ENCODE data around the gene NDEL1. TPM values are rescaled to one million over a fixed set of nuclear protein-coding genes. Genes with fewer than 3 reads are reported as not detected.

The NDEL1 gene
- polyA plus RNA-seq, 3 donors, result 29.8 to 58.3 (median 39.7) TPM

GRCh38 chr17:8467527-8467926 lies 31.8 kb downstream of the NDEL1 start:
- Histone ChIP-seq H3K9me3 (replicated peaks in 1 of 2; ENCODE audit: control insufficient read depth in 1 of 2, insufficient read depth in 1 of 2, low read length in 2 of 2) (no peaks in the 10 kb centered on the region), H3K36me3 (replicated peaks in 1 of 2; ENCODE audit: control insufficient read depth in 1 of 2, insufficient read depth in 2 of 2, low read length in 2 of 2) (peaks cover 76 to 98% of the 10 kb centered on the region in 2 donors), H3K9ac (ENCODE audit: insufficient read depth, low read length, poor library complexity, severe bottlenecking) (no peak overlapping the region), H3K27ac (ENCODE audit: low read depth in 1 of 2, low read length in 2 of 2) (no peak overlapping the region), H3K4me3 (replicated peaks in 1 of 3; ENCODE audit: low read depth in 2 of 3, low read length in 3 of 3) (no peak overlapping the region), H3K4me2 (replicated peaks; ENCODE audit: extremely low read depth, low read length, poor library complexity, severe bottlenecking) (no peak overlapping the region), H3K4me1 (ENCODE audit: control insufficient read depth in 1 of 2, insufficient read depth in 2 of 2, low read length in 2 of 2) (no peaks in the 10 kb centered on the region), H2AFZ (ENCODE audit: insufficient read depth, low read depth, low read length, poor library complexity, severe bottlenecking) (no peak overlapping the region), H3K79me2 (ENCODE audit: insufficient read depth, low read length) (peaks cover 29% of the 10 kb centered on the region), H3K27me3 (ENCODE audit: control insufficient read depth in 2 of 2, insufficient read depth in 2 of 2, low read length in 2 of 2) (no peaks in the 10 kb centered on the region), H4K20me1 (ENCODE audit: insufficient read depth, low read length) (peaks cover 97% of the 10 kb centered on the region)
- Mint-ChIP-seq H3K9me3 (no peaks in the 10 kb centered on the region), H3K36me3 (peaks cover 84 to 94% of the 10 kb centered on the region in 2 donors), H3K4me1 (no peaks in the 10 kb centered on the region), H3K27me3 (ENCODE audit: low read depth in 3 of 3) (no peaks in the 10 kb centered on the region), H3K4me3 (no peak overlapping the region), H3K27ac (no peak overlapping the region)
- TF ChIP-seq, protein P1, sequence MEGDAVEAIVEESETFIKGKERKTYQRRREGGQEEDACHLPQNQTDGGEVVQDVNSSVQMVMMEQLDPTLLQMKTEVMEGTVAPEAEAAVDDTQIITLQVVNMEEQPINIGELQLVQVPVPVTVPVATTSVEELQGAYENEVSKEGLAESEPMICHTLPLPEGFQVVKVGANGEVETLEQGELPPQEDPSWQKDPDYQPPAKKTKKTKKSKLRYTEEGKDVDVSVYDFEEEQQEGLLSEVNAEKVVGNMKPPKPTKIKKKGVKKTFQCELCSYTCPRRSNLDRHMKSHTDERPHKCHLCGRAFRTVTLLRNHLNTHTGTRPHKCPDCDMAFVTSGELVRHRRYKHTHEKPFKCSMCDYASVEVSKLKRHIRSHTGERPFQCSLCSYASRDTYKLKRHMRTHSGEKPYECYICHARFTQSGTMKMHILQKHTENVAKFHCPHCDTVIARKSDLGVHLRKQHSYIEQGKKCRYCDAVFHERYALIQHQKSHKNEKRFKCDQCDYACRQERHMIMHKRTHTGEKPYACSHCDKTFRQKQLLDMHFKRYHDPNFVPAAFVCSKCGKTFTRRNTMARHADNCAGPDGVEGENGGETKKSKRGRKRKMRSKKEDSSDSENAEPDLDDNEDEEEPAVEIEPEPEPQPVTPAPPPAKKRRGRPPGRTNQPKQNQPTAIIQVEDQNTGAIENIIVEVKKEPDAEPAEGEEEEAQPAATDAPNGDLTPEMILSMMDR (IDR thresholded peaks at IDR 0.05), result no peak
- WGBS (ENCODE audit: insufficient coverage), result 85% methylated on average over 7 of the region's 16 CpGs
- intact Hi-C loops (cut with micrococcal nuclease), result no loop called here
- DNase-seq, result no peak

- Histone ChIP-seq H3K36me3 (replicated peaks in 1 of 2; ENCODE audit: control insufficient read depth in 1 of 2, insufficient read depth in 2 of 2, low read length in 2 of 2) (peaks cover 74 to 98% of the 10 kb centered on the region in 2 donors), H2AFZ (ENCODE audit: insufficient read depth, low read depth, low read length, poor library complexity, severe bottlenecking) (no peak overlapping the region), H3K79me2 (ENCODE audit: insufficient read depth, low read length) (peaks cover 29% of the 10 kb centered on the region), H3K4me1 (ENCODE audit: control insufficient read depth in 1 of 2, insufficient read depth in 2 of 2, low read length in 2 of 2) (no peaks in the 10 kb centered on the region), H3K4me3 (replicated peaks in 1 of 3; ENCODE audit: low read depth in 2 of 3, low read length in 3 of 3) (no peak overlapping the region), H3K9me3 (replicated peaks in 1 of 2; ENCODE audit: control insufficient read depth in 1 of 2, insufficient read depth in 1 of 2, low read length in 2 of 2) (no peaks in the 10 kb centered on the region), H4K20me1 (ENCODE audit: insufficient read depth, low read length) (peaks cover 91% of the 10 kb centered on the region), H3K27me3 (ENCODE audit: control insufficient read depth in 2 of 2, insufficient read depth in 2 of 2, low read length in 2 of 2) (no peaks in the 10 kb centered on the region), H3K4me2 (replicated peaks; ENCODE audit: extremely low read depth, low read length, poor library complexity, severe bottlenecking) (no peak overlapping the region), H3K9ac (ENCODE audit: insufficient read depth, low read length, poor library complexity, severe bottlenecking) (no peak overlapping the region), H3K27ac (ENCODE audit: low read depth in 1 of 2, low read length in 2 of 2) (no peak overlapping the region)
- peak overlapping the region in 2 of 7 donors; percentile 57 to 71 for H3K27ac Mint-ChIP-seq
- H3K9me3 Mint-ChIP-seq, result no peaks in the 10 kb centered on the region
- peaks cover 83 to 94% of the 10 kb centered on the region in 2 donors for H3K36me3 Mint-ChIP-seq
- no peak overlapping the region for H3K4me3 Mint-ChIP-seq
- no peaks in the 10 kb centered on the region for H3K27me3 Mint-ChIP-seq (ENCODE audit: low read depth in 3 of 3)
- TF ChIP-seq, protein P1 (IDR thresholded peaks at IDR 0.05), result no peak
- DNase-seq, result no peak
- H3K4me1 Mint-ChIP-seq, result no peaks in the 10 kb centered on the region
- 99% methylated on average over 9 of the region's 9 CpGs for WGBS (ENCODE audit: insufficient coverage)
- intact Hi-C loops (cut with micrococcal nuclease), result no loop called here
Observed at GRCh38 chr17:8468127-8468526, 32.4 kb downstream of the NDEL1 start.
